ENCODE data around the gene FXYD3. TPM values are rescaled to one million over a fixed set of nuclear protein-coding genes. Genes with fewer than 3 reads are reported as not detected.
A peak's percentile ranks its signal among the peaks of the same experiment; 100 is the strongest.
"Not testable (repeated sequence)": the region's sequence is repeated elsewhere in the genome, so short reads cannot be mapped to it uniquely, and the experiment has no call there.

Gene FXYD3
- total and polyA plus RNA-seq, 9 donors: 0.23 to 33.2 (median 3.8) TPM; not detected in 2

- 81 to 88% (median 83%) methylated on average over 20 of the region's 20 CpGs for WGBS, 3 donors
- DNase-seq: no peak
- intact Hi-C loops (cut with DNase I): no loop called here
- H3K27me3 ChIP-seq: no peaks in the 10 kb centered on the region
- H3K36me3 ChIP-seq: no peaks in the 10 kb centered on the region
- TF ChIP-seq EP300 (IDR thresholded peaks at IDR 0.05): no peak
- no peak for TF ChIP-seq CTCF (IDR thresholded peaks at IDR 0.05)
- TF ChIP-seq POLR2A (IDR thresholded peaks at IDR 0.05): no peak
- H3K9me3 ChIP-seq: no peaks in the 10 kb centered on the region
- no peaks in the 10 kb centered on the region for H3K4me1 ChIP-seq (ENCODE audit: insufficient read depth)
- H3K4me3 ChIP-seq: no peak overlapping the region
- H3K27ac ChIP-seq: no peak overlapping the region
Observed at GRCh38 chr19:35151273-35152065, 35.8 kb downstream of the FXYD3 start.

- DNase-seq; H3K27ac ChIP-seq; H3K36me3 ChIP-seq; H3K9me3 ChIP-seq; H3K27me3 ChIP-seq; intact Hi-C loops (cut with DNase I); H3K4me1 ChIP-seq (ENCODE audit: insufficient read depth); H3K4me3 ChIP-seq: not testable (repeated sequence)
- WGBS, 3 donors: 55 to 74% (median 69%) methylated on average over 10 of the region's 10 CpGs
Observed at GRCh38 chr19:35153129-35153522, 37.5 kb downstream of the FXYD3 start.

- no peak for TF ChIP-seq EP300 (IDR thresholded peaks at IDR 0.05)
- TF ChIP-seq CTCF (IDR thresholded peaks at IDR 0.05): no peak
- peak overlapping the region; percentile 46 for H3K4me3 ChIP-seq
- H3K9me3 ChIP-seq: no peaks in the 10 kb centered on the region
- H3K36me3 ChIP-seq: no peaks in the 10 kb centered on the region
- H3K27me3 ChIP-seq: no peaks in the 10 kb centered on the region
- H3K4me1 ChIP-seq (ENCODE audit: insufficient read depth): no peaks in the 10 kb centered on the region
- DNase-seq: peak in 1 of 5 donors; percentile 33
- WGBS, 3 donors: 0 to 1% (median 1%) methylated on average over 36 of the region's 36 CpGs
- intact Hi-C loops (cut with DNase I): no loop called here
- H3K27ac ChIP-seq: no peak overlapping the region
Observed at GRCh38 chr19:35153701-35154524, 38.3 kb downstream of the FXYD3 start.

- no peaks in the 10 kb centered on the region for H3K4me1 ChIP-seq (ENCODE audit: insufficient read depth)
- H3K4me3 ChIP-seq: peak within 1 kb of the TSS; percentile 46
- TF ChIP-seq CTCF (IDR thresholded peaks at IDR 0.05) (no peak), EP300 (IDR thresholded peaks at IDR 0.05) (no peak), POLR2A (IDR thresholded peaks at IDR 0.05) (no peak)
- H3K27me3 ChIP-seq: no peaks in the 10 kb centered on the region
- 1 to 2% (median 1%) methylated on average over 47 to 49 of the region's 49 CpGs for WGBS, 3 donors
- H3K27ac ChIP-seq: no peak within 1 kb of the TSS
- DNase-seq: peak in 3 of 5 donors; percentile 38 to 58 (median 43)
- H3K36me3 ChIP-seq: no peaks in the 10 kb centered on the region
- intact Hi-C loops (cut with DNase I): no loop called here
- no peaks in the 10 kb centered on the region for H3K9me3 ChIP-seq
Observed at GRCh38 chr19:35154525-35155406, 39.1 kb downstream of the FXYD3 start, which contains the start of gene FXYD5. TSS of gene FXYD5 (plus strand) at chr19:35154735. CDS start at chr19:35155551, 816 bp downstream.
